ENCODE results near the gene TBCB.

DNA sequence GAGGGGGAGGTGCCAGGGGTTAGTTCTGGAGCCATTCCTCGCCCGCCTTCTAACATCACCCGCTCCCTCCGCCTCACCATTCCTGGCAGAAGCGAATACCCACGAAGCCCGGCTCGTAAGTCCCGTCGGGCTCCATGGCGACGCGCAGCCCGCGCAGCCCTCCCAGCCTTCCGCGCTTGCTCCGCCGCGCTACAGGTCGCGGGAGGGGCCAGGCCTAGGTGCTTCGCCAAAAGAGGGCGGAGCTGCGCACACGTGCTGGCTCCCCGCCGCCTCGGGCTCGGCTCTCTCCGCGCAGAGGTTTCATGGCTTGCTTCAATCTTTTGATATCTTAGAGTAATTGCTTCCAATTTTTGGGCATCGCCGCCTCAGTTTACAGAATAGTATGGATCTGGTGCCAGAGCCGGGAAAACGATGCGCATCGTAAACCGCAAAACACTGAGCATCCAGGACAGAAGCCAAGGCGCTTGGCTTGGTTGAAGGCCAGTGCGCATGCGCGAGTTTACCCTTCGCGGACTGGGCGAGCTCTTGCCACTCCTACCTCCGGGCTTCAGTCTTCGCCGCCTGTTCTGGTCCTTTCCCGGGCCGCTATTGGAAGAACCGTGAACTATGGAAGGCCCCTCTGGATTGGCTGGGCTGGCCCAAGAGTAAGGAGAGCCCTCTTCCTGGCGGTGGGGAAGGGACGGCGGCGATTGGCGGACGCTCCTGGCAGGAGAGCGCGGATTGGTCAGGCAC lies 381 bp upstream of the TBCB start, which contains the start of gene POLR2I:
- TF ChIP-seq, protein P1, sequence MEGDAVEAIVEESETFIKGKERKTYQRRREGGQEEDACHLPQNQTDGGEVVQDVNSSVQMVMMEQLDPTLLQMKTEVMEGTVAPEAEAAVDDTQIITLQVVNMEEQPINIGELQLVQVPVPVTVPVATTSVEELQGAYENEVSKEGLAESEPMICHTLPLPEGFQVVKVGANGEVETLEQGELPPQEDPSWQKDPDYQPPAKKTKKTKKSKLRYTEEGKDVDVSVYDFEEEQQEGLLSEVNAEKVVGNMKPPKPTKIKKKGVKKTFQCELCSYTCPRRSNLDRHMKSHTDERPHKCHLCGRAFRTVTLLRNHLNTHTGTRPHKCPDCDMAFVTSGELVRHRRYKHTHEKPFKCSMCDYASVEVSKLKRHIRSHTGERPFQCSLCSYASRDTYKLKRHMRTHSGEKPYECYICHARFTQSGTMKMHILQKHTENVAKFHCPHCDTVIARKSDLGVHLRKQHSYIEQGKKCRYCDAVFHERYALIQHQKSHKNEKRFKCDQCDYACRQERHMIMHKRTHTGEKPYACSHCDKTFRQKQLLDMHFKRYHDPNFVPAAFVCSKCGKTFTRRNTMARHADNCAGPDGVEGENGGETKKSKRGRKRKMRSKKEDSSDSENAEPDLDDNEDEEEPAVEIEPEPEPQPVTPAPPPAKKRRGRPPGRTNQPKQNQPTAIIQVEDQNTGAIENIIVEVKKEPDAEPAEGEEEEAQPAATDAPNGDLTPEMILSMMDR (conservative IDR thresholded peaks at IDR 0.05 in 1 of 2, IDR thresholded peaks at IDR 0.05 in 1 of 2; ENCODE audit: extremely low read depth in 1 of 2, insufficient read depth in 1 of 2, low read depth in 1 of 2, low read length in 2 of 2), result no peak
- TF ChIP-seq EZH2 (IDR thresholded peaks at IDR 0.05; ENCODE audit: borderline replicate concordance, low read length), result no peak
